NCI-H2196 treated with DMSO at 0.1 percent for 48 hours (cell line): ENCODE results near the gene PPP3CA.
A peak's percentile ranks its signal among the peaks of the same experiment; 100 is the strongest.
"Not testable (repeated sequence)": the region's sequence is repeated elsewhere in the genome, so short reads cannot be mapped to it uniquely, and the experiment has no call there.

Experiments used
- DNase-seq: peaks from one replicate; lab custom pipeline; 2025; ENCODE audit not compliant: unreplicated experiment; lab: John Stamatoyannopoulos, UW

The PPP3CA gene

GRCh38 chr4:101182688-101183087 is 164.6 kb downstream of the PPP3CA start:
- not testable (repeated sequence) for DNase-seq

GRCh38 chr4:101178731-101179130 is 168.6 kb downstream of the PPP3CA start:
- no peak for DNase-seq

GRCh38 chr4:101177154-101177553 is 170.2 kb downstream of the PPP3CA start:
- no peak for DNase-seq

GRCh38 chr4:101175896-101176676 is 171.2 kb downstream of the PPP3CA start:
- no peak for DNase-seq

GRCh38 chr4:101174679-101175345 is 172.5 kb downstream of the PPP3CA start:
- DNase-seq, result no peak

- no peak for DNase-seq
Measured at GRCh38 chr4:101172369-101172768, 175.0 kb downstream of the PPP3CA start.

- DNase-seq, result no peak
Measured at GRCh38 chr4:101171747-101172146, 175.6 kb downstream of the PPP3CA start.

GRCh38 chr4:101169044-101170014 is 178.0 kb downstream of the PPP3CA start:
- DNase-seq, result peak; percentile 4

GRCh38 chr4:101163936-101164335 is 183.4 kb downstream of the PPP3CA start:
- DNase-seq, result no peak

- DNase-seq, result no peak
Measured at GRCh38 chr4:101162990-101163380, 184.3 kb downstream of the PPP3CA start.

GRCh38 chr4:101160792-101161592 is 186.3 kb downstream of the PPP3CA start:
- DNase-seq, result no peak

GRCh38 chr4:101158507-101158906 is 188.8 kb downstream of the PPP3CA start:
- no peak for DNase-seq

GRCh38 chr4:101158134-101158482 is 189.2 kb downstream of the PPP3CA start:
- DNase-seq, result no peak

GRCh38 chr4:101157415-101158133 is 189.8 kb downstream of the PPP3CA start:
- no peak for DNase-seq

- no peak for DNase-seq
Measured at GRCh38 chr4:101156619-101157310, 190.6 kb downstream of the PPP3CA start.

GRCh38 chr4:101155945-101156344 is 191.4 kb downstream of the PPP3CA start:
- DNase-seq, result no peak

GRCh38 chr4:101155368-101155767 is 192.0 kb downstream of the PPP3CA start:
- no peak for DNase-seq

- DNase-seq, result no peak
Measured at GRCh38 chr4:101153653-101154052, 193.7 kb downstream of the PPP3CA start.

- no peak for DNase-seq
Measured at GRCh38 chr4:101152521-101152920, 194.8 kb downstream of the PPP3CA start.
